NCI-H1417 treated with DMSO at 0.1 percent for 48 hours (cell line): ENCODE data around the gene CITED1.
A peak's percentile ranks its signal among the peaks of the same experiment; 100 is the strongest.

ENCODE experiments used
- DNase-seq: peaks from one replicate; lab custom pipeline; 2025; lab: John Stamatoyannopoulos, UW

The CITED1 gene

GRCh38 chrX:72270316-72270866 lies 35.3 kb downstream of the CITED1 start:
- no peak for DNase-seq

- DNase-seq = no peak
Measured at GRCh38 chrX:72269671-72270251, 36.0 kb downstream of the CITED1 start.

- no peak for DNase-seq
Measured at GRCh38 chrX:72268597-72269365, 36.9 kb downstream of the CITED1 start.

GRCh38 chrX:72265263-72265662 lies 40.5 kb downstream of the CITED1 start:
- DNase-seq = no peak

GRCh38 chrX:72262077-72262476 lies 43.6 kb downstream of the CITED1 start:
- DNase-seq = no peak

GRCh38 chrX:72260448-72260847 lies 45.3 kb downstream of the CITED1 start:
- no peak for DNase-seq

- no peak for DNase-seq
Measured at GRCh38 chrX:72258174-72258573, 47.5 kb downstream of the CITED1 start.

GRCh38 chrX:72255864-72256263 lies 49.9 kb downstream of the CITED1 start:
- DNase-seq = no peak

- DNase-seq = peak; percentile 95
Measured at GRCh38 chrX:72255445-72255844, 50.3 kb downstream of the CITED1 start.

GRCh38 chrX:72254816-72255215 lies 50.9 kb downstream of the CITED1 start:
- peak; percentile 64 for DNase-seq

- no peak for DNase-seq
Measured at GRCh38 chrX:72253686-72254085, 52.0 kb downstream of the CITED1 start.
